Measurements from ENCODE around the gene CCN5.
"Not testable (repeated sequence)": the region's sequence is repeated elsewhere in the genome, so short reads cannot be mapped to it uniquely, and the experiment has no call there.

The CCN5 gene

GRCh38 chr20:44696315-44696714 is 18.9 kb upstream of the CCN5 start:
- Histone ChIP-seq H3K9me3 (ENCODE audit: insufficient read depth, low read length) (peaks cover 4% of the 10 kb centered on the region; the same call in 1 of the 2 replicates), H3K4me2 (ENCODE audit: low read length) (no peak overlapping the region), H2AFZ (ENCODE audit: low read depth, low read length) (no peak overlapping the region), H3K36me3 (replicated peaks; ENCODE audit: low read depth, low read length) (no peaks in the 10 kb centered on the region), H3K9ac (ENCODE audit: low read length) (no peak overlapping the region), H4K20me1 (ENCODE audit: insufficient read depth, low read length) (no peaks in the 10 kb centered on the region), H3K4me3 (ENCODE audit: low read length) (no peak overlapping the region), H3K27me3 (ENCODE audit: low read depth, low read length) (peaks cover 18% of the 10 kb centered on the region), H3K4me1 (ENCODE audit: low read length) (peaks cover 12% of the 10 kb centered on the region), H3K79me2 (ENCODE audit: low read length) (no peaks in the 10 kb centered on the region), H3K27ac (ENCODE audit: low read length) (no peak overlapping the region)
- TF ChIP-seq CTCF (IDR thresholded peaks at IDR 0.05; ENCODE audit: low read depth, low read length) (no peak), EZH2phosphoT487 (IDR thresholded peaks at IDR 0.05; ENCODE audit: low read depth) (no peak)

GRCh38 chr20:44697041-44697440 is 18.1 kb upstream of the CCN5 start:
- not testable (repeated sequence) for H3K4me2 ChIP-seq (ENCODE audit: low read length); H3K79me2 ChIP-seq (ENCODE audit: low read length); H3K4me3 ChIP-seq (ENCODE audit: low read length); H3K36me3 ChIP-seq (replicated peaks; ENCODE audit: low read depth, low read length); H3K27ac ChIP-seq (ENCODE audit: low read length); H4K20me1 ChIP-seq (ENCODE audit: insufficient read depth, low read length); H3K9ac ChIP-seq (ENCODE audit: low read length); H2AFZ ChIP-seq (ENCODE audit: low read depth, low read length); H3K9me3 ChIP-seq (ENCODE audit: insufficient read depth, low read length)
- Histone ChIP-seq H3K27me3 (ENCODE audit: low read depth, low read length) (peaks cover 18% of the 10 kb centered on the region), H3K4me1 (ENCODE audit: low read length) (peaks cover 12% of the 10 kb centered on the region)

- Histone ChIP-seq H3K27me3 (ENCODE audit: low read depth, low read length) (peaks cover 13% of the 10 kb centered on the region), H4K20me1 (ENCODE audit: insufficient read depth, low read length) (no peaks in the 10 kb centered on the region), H3K4me2 (ENCODE audit: low read length) (no peak overlapping the region), H3K9me3 (ENCODE audit: insufficient read depth, low read length) (no peaks in the 10 kb centered on the region), H3K79me2 (ENCODE audit: low read length) (no peaks in the 10 kb centered on the region), H3K4me1 (ENCODE audit: low read length) (peaks cover 12% of the 10 kb centered on the region), H3K9ac (ENCODE audit: low read length) (no peak overlapping the region), H3K36me3 (replicated peaks; ENCODE audit: low read depth, low read length) (no peaks in the 10 kb centered on the region), H3K4me3 (ENCODE audit: low read length) (no peak overlapping the region), H3K27ac (ENCODE audit: low read length) (no peak overlapping the region), H2AFZ (ENCODE audit: low read depth, low read length) (no peak overlapping the region)
- TF ChIP-seq CTCF (IDR thresholded peaks at IDR 0.05; ENCODE audit: low read depth, low read length) = no peak
- TF ChIP-seq EZH2phosphoT487 (IDR thresholded peaks at IDR 0.05; ENCODE audit: low read depth) = no peak
Measured at GRCh38 chr20:44698351-44698750, 16.8 kb upstream of the CCN5 start.

- Histone ChIP-seq H2AFZ (ENCODE audit: low read depth, low read length) (no peak overlapping the region), H3K36me3 (replicated peaks; ENCODE audit: low read depth, low read length) (no peaks in the 10 kb centered on the region), H3K79me2 (ENCODE audit: low read length) (no peaks in the 10 kb centered on the region), H3K4me1 (ENCODE audit: low read length) (peaks cover 9% of the 10 kb centered on the region), H3K9ac (ENCODE audit: low read length) (no peak overlapping the region), H3K27ac (ENCODE audit: low read length) (no peak overlapping the region), H3K4me3 (ENCODE audit: low read length) (no peak overlapping the region), H3K9me3 (ENCODE audit: insufficient read depth, low read length) (no peaks in the 10 kb centered on the region), H3K27me3 (ENCODE audit: low read depth, low read length) (peaks cover 13% of the 10 kb centered on the region), H3K4me2 (ENCODE audit: low read length) (no peak overlapping the region), H4K20me1 (ENCODE audit: insufficient read depth, low read length) (no peaks in the 10 kb centered on the region)
- TF ChIP-seq CTCF (IDR thresholded peaks at IDR 0.05; ENCODE audit: low read depth, low read length) = no peak
- TF ChIP-seq EZH2phosphoT487 (IDR thresholded peaks at IDR 0.05; ENCODE audit: low read depth) = no peak
Measured at GRCh38 chr20:44700306-44700705, 14.9 kb upstream of the CCN5 start.

Measured in OCI-LY3 (cell line).